HepG2 (cell line): Measurements from ENCODE around the gene THOP1. TPM values are rescaled to one million over a fixed set of nuclear protein-coding genes. Genes with fewer than 3 reads are reported as not detected.

Source experiments
- ATAC-seq: fragments of 200-7000 bp; cut with Tn5 transposase; 3 replicates; pipeline ENCODE4 v1.9.1; 2020; ENCODE audit warnings: mild to moderate bottlenecking, moderate library complexity
- BruUV-seq: library from RNA; stranded (reverse); fragments of 400-500 nt; replicated peaks from 2 replicates; lab custom pipeline; 2021; lab: Mats Ljungman, UMichigan
- CTCF ChIA-PET: fragments of 300-600 bp; formaldehyde crosslinking; extraction: SDS; loops from one replicate; lab custom pipeline; 2021; ENCODE audit warnings: low total read pairs, inconsistent platforms, low intra/inter-chr PET ratio; lab: Yijun Ruan, JAX
- POLR2A ChIA-PET: fragments of 350-600 bp; sonication (Branson Sonifier 250); formaldehyde crosslinking; loops from one replicate; lab custom pipeline; 2020; ENCODE audit warnings: antibody characterized with exemption, inconsistent platforms; lab: Yijun Ruan, JAX
- DNase-seq: peaks from one replicate; pipeline ENCODE4 v3.0.0-alpha.2; 2015; ENCODE audit warnings: low spot score
- FAIRE-seq: peaks from 3 replicates; lab custom pipeline; 2011; peaks lifted over from hg19 to GRCh38; lab: Jason Lieb, UNC
- H2AFZ ChIP-seq: one replicate; pipeline ENCODE4 v1.6.1; 2011; ENCODE audit warnings: low read length, inconsistent platforms
- H3K27ac ChIP-seq: fragments of 300-600 bp; 3 replicates; pipeline ENCODE4 v1.8.0; 2011; ENCODE audit warnings: mixed run types, mild to moderate bottlenecking, mixed read lengths, low read length, inconsistent platforms; ENCODE audit not compliant: insufficient read depth; ENCODE audit errors: extremely low read length
- H3K27me3 ChIP-seq, 2 experiments: fragments of 200-600 bp in 1 of 2; 2 replicates in 1 of 2; 3 replicates in 1 of 2; pipeline versions ENCODE4 v1.6.0 to v1.8.0; 2011; ENCODE audit warnings: low read length in 2 of 2, mild to moderate bottlenecking in 2 of 2, moderate library complexity in 2 of 2, inconsistent platforms in 1 of 2; ENCODE audit not compliant: insufficient read depth in 2 of 2, control insufficient read depth in 1 of 2
- H3K36me3 ChIP-seq, 2 experiments: fragments of 200-600 bp in 1 of 2; replicated peaks in 1 of 2; 2 replicates in 1 of 2; 3 replicates in 1 of 2; pipeline versions ENCODE4 v1.5.1 to v1.8.0; 2011; ENCODE audit warnings: low read length in 2 of 2, inconsistent platforms in 1 of 2; ENCODE audit not compliant: insufficient read depth in 2 of 2, control insufficient read depth in 1 of 2
- H3K4me1 ChIP-seq: 2 replicates; pipeline ENCODE4 v1.5.1; 2012; ENCODE audit warnings: low read length, inconsistent platforms; ENCODE audit not compliant: insufficient read depth
- H3K4me2 ChIP-seq: 2 replicates; pipeline ENCODE4 v1.6.0; 2011; ENCODE audit warnings: low read depth, low read length, inconsistent platforms
- H3K4me3 ChIP-seq, 3 experiments: fragments of 200-600 bp in 1 of 3; sonication (generic), shearing (Covaris generic) in 1 of 3; replicated peaks in 1 of 3; 2 replicates each; pipeline ENCODE4 v1.5.1; 2011 to 2016; ENCODE audit warnings: low read length in 3 of 3, inconsistent platforms in 2 of 3, low read depth in 2 of 3, mild to moderate bottlenecking in 2 of 3, control low read depth in 1 of 3, mixed read lengths in 1 of 3; ENCODE audit not compliant: insufficient read depth in 1 of 3
- H3K79me2 ChIP-seq: one replicate; pipeline ENCODE4 v1.6.1; 2011; ENCODE audit warnings: low read length, inconsistent platforms; ENCODE audit not compliant: insufficient read depth
- H3K9ac ChIP-seq: 2 replicates; pipeline ENCODE4 v1.6.0; 2011; ENCODE audit warnings: mild to moderate bottlenecking, low read depth, low read length, inconsistent platforms; ENCODE audit not compliant: insufficient read depth
- H3K9me3 ChIP-seq: 2 replicates; pipeline ENCODE4 v1.5.1; 2012; ENCODE audit warnings: mild to moderate bottlenecking, low read length
- H4K20me1 ChIP-seq: 2 replicates; pipeline ENCODE4 v1.6.0; 2011; ENCODE audit warnings: inconsistent platforms, mild to moderate bottlenecking, low read length, moderate library complexity; ENCODE audit not compliant: insufficient read depth
- ATF7 ChIP-seq, 2 experiments: fragments of 450-650 bp in 1 of 2; sonication (generic) in 1 of 2; formaldehyde crosslinking in 1 of 2; IDR thresholded peaks; 2 replicates each; pipeline versions ENCODE4 v1.4.0 to v1.6.1; 2016 to 2020; ENCODE audit warnings: antibody characterized with exemption in 1 of 2, mild to moderate bottlenecking in 1 of 2, missing genetic modification reagents in 1 of 2
- FIP1L1 ChIP-seq: fragments of 200-400 bp; formaldehyde crosslinking; IDR thresholded peaks from 2 replicates; pipeline ENCODE4 v1.6.1; 2018; ENCODE audit warnings: low read depth, mild to moderate bottlenecking, low read length, moderate library complexity, borderline replicate concordance; ENCODE audit not compliant: insufficient read depth
- RAD51 ChIP-seq: fragments of 450-650 bp; IDR thresholded peaks from 2 replicates; pipeline ENCODE4 v1.6.1; 2016; ENCODE audit warnings: borderline replicate concordance
- TARDBP ChIP-seq: sonication (generic); formaldehyde crosslinking; IDR thresholded peaks from 2 replicates; pipeline ENCODE4 v1.8.0; 2022; ENCODE audit warnings: mild to moderate bottlenecking, missing genetic modification reagents
- TFE3 ChIP-seq: IDR thresholded peaks from 2 replicates; pipeline ENCODE4 v1.6.1; 2016
- ZNF782 ChIP-seq: sonication (generic); formaldehyde crosslinking; IDR thresholded peaks from 2 replicates; pipeline ENCODE4 v1.4.0; 2020; ENCODE audit warnings: missing genetic modification reagents, mild to moderate bottlenecking, borderline replicate concordance
- WGBS: methylation state at CpG from one replicate; pipeline ENCODE4 v1.1.6; 2017; ENCODE audit warnings: low lambda C conversion rate; 5-methylcytosine and 5-hydroxymethylcytosine counted together
- in situ Hi-C: cut with HindIII; loops from 2 replicates; pipeline ENCODE4 v1.10.0; 2017; ENCODE audit warnings: low pct_unique_long_range_greater_than_20kb; ENCODE audit not compliant: extremely low pct_ligation_motif_present
- intact Hi-C: fragments of 100-400 bp; cut with micrococcal nuclease; formaldehyde crosslinking; loops from one replicate; pipeline ENCODE4 v1.10.0; 2022; ENCODE audit not compliant: unreplicated experiment
- polyA plus RNA-seq, 8 experiments: library from polyadenylated mRNA; depleted of rRNA in 3 of 8; stranded (reverse) in 7 of 8; unstranded in 1 of 8; fragments of >200 nt; fragmentation: Illumina TruSeq in 4 of 8; extraction: Trizol in 4 of 8; gene quantifications; 2 replicates each; pipeline versions ENCODE4 v1.2.1 to v1.2.3, GENCODE V29; 2011 to 2016; ENCODE audit warnings: low read depth in 4 of 8, missing spikeins in 1 of 8, mixed read lengths in 1 of 8; ENCODE audit not compliant: insufficient read depth in 1 of 8
- total RNA-seq, 5 experiments: library from RNA; depleted of rRNA; stranded (reverse); fragments of >200 nt; fragmentation: Illumina TruSeq; extraction: Trizol; gene quantifications; 2 replicates each; pipeline ENCODE4 v1.2.3, GENCODE V29; 2016; ENCODE audit warnings: low read depth in 1 of 5

Gene THOP1
- total and polyA plus RNA-seq, 2 of the 13 experiments (the other 11 are each of a cell fraction or from before 2014, with no cell fraction given) = 74.4 to 116 TPM

DNA sequence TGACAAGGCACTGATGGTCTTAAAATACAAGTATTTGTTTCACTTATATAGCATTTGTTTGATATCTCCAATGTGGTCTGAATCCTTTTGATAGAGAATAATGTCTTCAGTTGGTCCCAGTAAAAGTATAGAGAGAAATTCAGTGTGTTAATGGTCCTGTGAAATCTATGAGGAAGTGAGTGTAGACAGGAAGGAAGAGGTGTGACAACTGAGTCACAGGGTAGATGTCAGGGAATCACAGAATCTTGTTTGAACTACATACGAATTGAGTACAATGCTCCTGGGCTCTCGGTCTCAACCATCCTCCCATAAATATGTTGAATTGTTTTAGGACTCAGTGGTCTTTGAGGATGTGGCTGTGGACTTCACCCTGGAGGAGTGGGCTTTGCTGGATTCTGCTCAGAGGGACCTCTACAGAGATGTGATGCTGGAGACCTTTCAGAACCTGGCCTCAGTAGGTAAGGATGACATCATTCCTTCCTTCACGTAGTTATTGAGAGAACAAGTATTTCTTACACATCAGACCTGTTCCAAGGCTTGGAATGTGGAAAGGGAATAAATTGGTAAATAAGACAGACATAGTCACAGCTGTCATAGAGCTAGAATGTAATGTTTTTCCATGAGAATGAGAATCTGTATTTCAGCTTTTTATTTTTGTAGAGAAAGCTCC, 65.1 kb downstream of the THOP1 start:
- CTCF ChIA-PET = no interaction called here
- POLR2A ChIA-PET = no interaction called here
- Histone ChIP-seq H3K4me3 (no peak overlapping the region), H3K4me1 (peaks cover 32% of the 10 kb centered on the region), H4K20me1 (peaks cover 2% of the 10 kb centered on the region; the same call in 1 of the 2 replicates), H3K9me3 (no peaks in the 10 kb centered on the region), H3K4me2 (no peak overlapping the region), H2AFZ (no peak overlapping the region), H3K79me2 (peaks cover 24% of the 10 kb centered on the region), H3K27ac (no peak overlapping the region), H3K27me3 (no peaks in the 10 kb centered on the region), H3K36me3 (peaks cover 11 to 36% of the 10 kb centered on the region in 2 experiments; a peak in 4 of 5 replicates), H3K9ac (no peak overlapping the region)
- WGBS = 96% methylated on average over 3 of the region's 3 CpGs
- no peak for DNase-seq
- intact Hi-C loops (no loop called here), in situ Hi-C loops (no loop called here)
- BruUV-seq = no TSS peak
- ATAC-seq = no peak
- TF ChIP-seq TARDBP (CRISPR knock-in tag) = no peak
- no peak for TF ChIP-seq RAD51
- peak; percentile 90 for TF ChIP-seq ATF7 (IDR thresholded peaks at IDR 0.05)
- no peak for TF ChIP-seq ATF7 (CRISPR knock-in tag; IDR thresholded peaks at IDR 0.05)
- FAIRE-seq = no peak

GRCh38 chr19:2852598-2852997, 67.3 kb downstream of the THOP1 start:
- intact Hi-C loops = no loop called here
- H3K4me1 ChIP-seq = peaks cover 18% of the 10 kb centered on the region
- H3K27me3 ChIP-seq = no peaks in the 10 kb centered on the region
- no peak overlapping the region for H3K4me2 ChIP-seq
- TF ChIP-seq FIP1L1 (no peak), TFE3 (CRISPR knock-in tag) (no peak), ZNF782 (CRISPR knock-in tag) (no peak)
- H3K36me3 ChIP-seq = peaks cover 9 to 36% of the 10 kb centered on the region in 2 experiments; a peak in 4 of 5 replicates
- POLR2A ChIA-PET = no interaction called here
- no TSS peak for BruUV-seq
- H3K9ac ChIP-seq = no peak overlapping the region
- ATAC-seq (no peak), DNase-seq (no peak), FAIRE-seq (no peak)
- WGBS = 98% methylated on average over 10 of the region's 10 CpGs
- H3K79me2 ChIP-seq = peaks cover 10% of the 10 kb centered on the region
- no peaks in the 10 kb centered on the region for H3K9me3 ChIP-seq
- no peak overlapping the region for H3K27ac ChIP-seq
- H4K20me1 ChIP-seq = peaks cover 2% of the 10 kb centered on the region; the same call in 1 of the 2 replicates
- no peak overlapping the region for H3K4me3 ChIP-seq
- CTCF ChIA-PET = no interaction called here
- in situ Hi-C loops = no loop called here
- no peak overlapping the region for H2AFZ ChIP-seq
